NB4 (cell line): Measurements from ENCODE around the gene CROCC.
A peak's percentile ranks its signal among the peaks of the same experiment; 100 is the strongest.

Source experiments
- CTCF ChIP-seq: IDR thresholded peaks from one replicate; pipeline ENCODE4 v1.5.1; 2012; ENCODE audit warnings: low read depth, low read length
- MAX ChIP-seq: IDR thresholded peaks from 2 replicates; pipeline ENCODE4 v1.6.1; 2011; ENCODE audit warnings: low read depth, low read length
- POLR2A ChIP-seq: IDR thresholded peaks from 2 replicates; pipeline ENCODE4 v1.6.1; 2011; ENCODE audit warnings: mild to moderate bottlenecking; ENCODE audit not compliant: insufficient read length; ENCODE audit errors: extremely low read depth

GRCh38 chr1:16904560-16905109 is 17.1 kb upstream of the CROCC start:
- no peak for TF ChIP-seq CTCF
- peak; percentile 82 for TF ChIP-seq POLR2A
- TF ChIP-seq MAX: no peak
